B cell (primary cell): ENCODE data around the gene SLC12A1.

ENCODE experiments used
- EZH2 ChIP-seq: IDR thresholded peaks from 2 replicates; pipeline ENCODE4 v1.6.1; 2012; ENCODE audit warnings: borderline replicate concordance, low read depth, mild to moderate bottlenecking, moderate library complexity, low read length; ENCODE audit not compliant: insufficient read depth, poor library complexity, severe bottlenecking
- TF ChIP-seq, protein P1 (sequence below): fragments of 200-600 bp; IDR thresholded peaks from one replicate; pipeline ENCODE4 v1.8.0; 2022; ENCODE audit warnings: antibody characterized with exemption, mild to moderate bottlenecking

DNA sequence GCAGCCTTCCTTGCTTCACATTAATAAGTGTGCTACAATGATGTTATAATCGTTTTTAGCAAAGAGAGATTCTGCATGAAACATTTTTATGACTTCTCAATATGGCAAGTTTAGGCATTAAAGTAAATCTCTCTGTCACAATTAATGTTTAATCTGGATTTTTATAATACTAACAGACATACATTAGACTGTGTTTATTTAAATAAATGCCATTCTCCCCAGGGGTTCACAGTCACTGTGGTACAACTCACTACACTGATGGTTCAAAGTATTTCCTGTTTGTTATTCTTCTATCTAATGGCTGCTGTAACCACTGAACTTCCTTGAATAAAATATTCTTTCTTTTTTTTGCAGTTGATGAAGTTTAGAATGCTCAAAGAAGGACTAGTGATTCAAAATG lies 59.0 kb downstream of the SLC12A1 start:
- TF ChIP-seq, protein P1, sequence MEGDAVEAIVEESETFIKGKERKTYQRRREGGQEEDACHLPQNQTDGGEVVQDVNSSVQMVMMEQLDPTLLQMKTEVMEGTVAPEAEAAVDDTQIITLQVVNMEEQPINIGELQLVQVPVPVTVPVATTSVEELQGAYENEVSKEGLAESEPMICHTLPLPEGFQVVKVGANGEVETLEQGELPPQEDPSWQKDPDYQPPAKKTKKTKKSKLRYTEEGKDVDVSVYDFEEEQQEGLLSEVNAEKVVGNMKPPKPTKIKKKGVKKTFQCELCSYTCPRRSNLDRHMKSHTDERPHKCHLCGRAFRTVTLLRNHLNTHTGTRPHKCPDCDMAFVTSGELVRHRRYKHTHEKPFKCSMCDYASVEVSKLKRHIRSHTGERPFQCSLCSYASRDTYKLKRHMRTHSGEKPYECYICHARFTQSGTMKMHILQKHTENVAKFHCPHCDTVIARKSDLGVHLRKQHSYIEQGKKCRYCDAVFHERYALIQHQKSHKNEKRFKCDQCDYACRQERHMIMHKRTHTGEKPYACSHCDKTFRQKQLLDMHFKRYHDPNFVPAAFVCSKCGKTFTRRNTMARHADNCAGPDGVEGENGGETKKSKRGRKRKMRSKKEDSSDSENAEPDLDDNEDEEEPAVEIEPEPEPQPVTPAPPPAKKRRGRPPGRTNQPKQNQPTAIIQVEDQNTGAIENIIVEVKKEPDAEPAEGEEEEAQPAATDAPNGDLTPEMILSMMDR: no peak
- no peak for TF ChIP-seq EZH2
